Measurements from ENCODE around the gene SYTL3. TPM values are rescaled to one million over a fixed set of nuclear protein-coding genes. Genes with fewer than 3 reads are reported as not detected.
A peak's percentile ranks its signal among the peaks of the same experiment; 100 is the strongest.
"Not testable (repeated sequence)": the region's sequence is repeated elsewhere in the genome, so short reads cannot be mapped to it uniquely, and the experiment has no call there.

The SYTL3 gene
- total RNA-seq, 2 experiments from 2014 or later, result 106 to 112 TPM

GRCh38 chr6:158611039-158611438, 38.8 kb upstream of the SYTL3 start:
- no peak for ATAC-seq

GRCh38 chr6:158611541-158612370, 38.1 kb upstream of the SYTL3 start:
- DNase-seq, result no peak
- Mint-ChIP-seq H3K4me1 (no peaks in the 10 kb centered on the region), H3K36me3 (peaks cover 57% of the 10 kb centered on the region), H3K4me3 (no peak overlapping the region), H3K27ac (no peak overlapping the region), H3K27me3 (no peaks in the 10 kb centered on the region), H3K9me3 (ENCODE audit: low read depth) (no peaks in the 10 kb centered on the region)
- ATAC-seq, result no peak
- CTCF ChIA-PET, result interaction anchor here (1.1 kb wide), 1 partner anchor 44 kb away, joined by 3 read pairs; no protein-coding TSS in a partner anchor

More at GRCh38 chr6:158611039-158611438, 38.8 kb upstream of the SYTL3 start:
- Mint-ChIP-seq H3K4me3 (no peak overlapping the region), H3K9me3 (ENCODE audit: low read depth) (no peaks in the 10 kb centered on the region), H3K36me3 (peaks cover 54% of the 10 kb centered on the region), H3K27ac (no peak overlapping the region), H3K27me3 (no peaks in the 10 kb centered on the region), H3K4me1 (no peaks in the 10 kb centered on the region)
- CTCF ChIA-PET, result interaction anchor here (1.1 to 1.3 kb wide), 2 partner anchors 10 to 43 kb away, joined by 3 to 5 read pairs; no protein-coding TSS in a partner anchor
- no peak for DNase-seq

GRCh38 chr6:158614606-158615005, 35.2 kb upstream of the SYTL3 start:
- DNase-seq; CTCF ChIA-PET; H3K27ac Mint-ChIP-seq; ATAC-seq; H3K27me3 Mint-ChIP-seq; H3K9me3 Mint-ChIP-seq (ENCODE audit: low read depth); H3K4me1 Mint-ChIP-seq; H3K4me3 Mint-ChIP-seq: not testable (repeated sequence)
- peaks cover 66% of the 10 kb centered on the region for H3K36me3 Mint-ChIP-seq

GRCh38 chr6:158618289-158618688, 31.6 kb upstream of the SYTL3 start:
- Mint-ChIP-seq H3K4me1 (peaks cover 12% of the 10 kb centered on the region), H3K36me3 (peaks cover 47% of the 10 kb centered on the region)
- H3K4me3 Mint-ChIP-seq; CTCF ChIA-PET; DNase-seq; ATAC-seq; H3K27me3 Mint-ChIP-seq; H3K27ac Mint-ChIP-seq; H3K9me3 Mint-ChIP-seq (ENCODE audit: low read depth): not testable (repeated sequence)

- H3K36me3 Mint-ChIP-seq, result peaks cover 39% of the 10 kb centered on the region
- peaks cover 12% of the 10 kb centered on the region for H3K4me1 Mint-ChIP-seq
- DNase-seq, result no peak
Measured at GRCh38 chr6:158619922-158620801, 29.7 kb upstream of the SYTL3 start.

GRCh38 chr6:158620963-158621693, 28.7 kb upstream of the SYTL3 start:
- Mint-ChIP-seq H3K4me3 (no peak overlapping the region), H3K27me3 (no peaks in the 10 kb centered on the region), H3K9me3 (ENCODE audit: low read depth) (no peaks in the 10 kb centered on the region), H3K27ac (no peak overlapping the region), H3K36me3 (peaks cover 38% of the 10 kb centered on the region), H3K4me1 (peaks cover 12% of the 10 kb centered on the region)
- DNase-seq, result peak; percentile 33
- CTCF ChIA-PET, result interaction anchor here (1.1 kb wide), 1 partner anchor 407 kb away, joined by 5 read pairs; no protein-coding TSS in a partner anchor
- no peak for ATAC-seq

More at GRCh38 chr6:158619922-158620801, 29.7 kb upstream of the SYTL3 start:
- Mint-ChIP-seq H3K4me3 (no peak overlapping the region), H3K9me3 (ENCODE audit: low read depth) (no peaks in the 10 kb centered on the region), H3K27ac (no peak overlapping the region), H3K27me3 (no peaks in the 10 kb centered on the region)
- CTCF ChIA-PET, result no interaction called here
- no peak for ATAC-seq

GRCh38 chr6:158621694-158622544, 27.9 kb upstream of the SYTL3 start:
- no peak overlapping the region for H3K4me3 Mint-ChIP-seq
- H3K27me3 Mint-ChIP-seq, result no peaks in the 10 kb centered on the region
- ATAC-seq (no peak), DNase-seq (peak; percentile 29)
- H3K4me1 Mint-ChIP-seq, result peaks cover 12% of the 10 kb centered on the region
- peaks cover 35% of the 10 kb centered on the region for H3K36me3 Mint-ChIP-seq
- CTCF ChIA-PET, result interaction anchor here (1.1 to 1.3 kb wide), 2 partner anchors 401 to 408 kb away, joined by 5 read pairs; no protein-coding TSS in a partner anchor
- no peak overlapping the region for H3K27ac Mint-ChIP-seq
- H3K9me3 Mint-ChIP-seq (ENCODE audit: low read depth), result no peaks in the 10 kb centered on the region

GRCh38 chr6:158622545-158623190, 27.2 kb upstream of the SYTL3 start:
- Mint-ChIP-seq H3K27ac (peak overlapping the region; percentile 19), H3K36me3 (peaks cover 31% of the 10 kb centered on the region), H3K4me1 (peaks cover 12% of the 10 kb centered on the region), H3K9me3 (ENCODE audit: low read depth) (no peaks in the 10 kb centered on the region), H3K27me3 (no peaks in the 10 kb centered on the region), H3K4me3 (no peak overlapping the region)
- CTCF ChIA-PET, result interaction anchor here (1.3 kb wide), 1 partner anchor 402 kb away, joined by 5 read pairs; no protein-coding TSS in a partner anchor
- DNase-seq (peak; percentile 34), ATAC-seq (no peak)

GRCh38 chr6:158624684-158625682, 24.9 kb upstream of the SYTL3 start:
- Mint-ChIP-seq H3K9me3 (ENCODE audit: low read depth) (no peaks in the 10 kb centered on the region), H3K27me3 (no peaks in the 10 kb centered on the region), H3K36me3 (peaks cover 23% of the 10 kb centered on the region), H3K4me3 (no peak overlapping the region), H3K27ac (no peak overlapping the region), H3K4me1 (peaks cover 18% of the 10 kb centered on the region)
- no peak for ATAC-seq
- CTCF ChIA-PET, result interaction anchor here (0.9 kb wide), 1 partner anchor 67 kb away, joined by 3 read pairs; no protein-coding TSS in a partner anchor
- peak; percentile 39 for DNase-seq

GRCh38 chr6:158625881-158626305, 24.0 kb upstream of the SYTL3 start:
- H3K4me1 Mint-ChIP-seq, result peaks cover 22% of the 10 kb centered on the region
- H3K9me3 Mint-ChIP-seq (ENCODE audit: low read depth), result no peaks in the 10 kb centered on the region
- H3K27me3 Mint-ChIP-seq, result no peaks in the 10 kb centered on the region
- ATAC-seq (no peak), DNase-seq (peak; percentile 25)
- CTCF ChIA-PET, result no interaction called here
- no peak overlapping the region for H3K4me3 Mint-ChIP-seq
- peaks cover 23% of the 10 kb centered on the region for H3K36me3 Mint-ChIP-seq
- no peak overlapping the region for H3K27ac Mint-ChIP-seq

All from activated CD8-positive, alpha-beta memory T cell treated with anti-CD3 and anti-CD28 coated beads, Interleukin-2, amount 10 ng/mL, durations not matched to agents 7 days and 5 days (primary cell).